ENCODE results near the gene USHBP1. TPM values are rescaled to one million over a fixed set of nuclear protein-coding genes. Genes with fewer than 3 reads are reported as not detected.

The USHBP1 gene, protein sequence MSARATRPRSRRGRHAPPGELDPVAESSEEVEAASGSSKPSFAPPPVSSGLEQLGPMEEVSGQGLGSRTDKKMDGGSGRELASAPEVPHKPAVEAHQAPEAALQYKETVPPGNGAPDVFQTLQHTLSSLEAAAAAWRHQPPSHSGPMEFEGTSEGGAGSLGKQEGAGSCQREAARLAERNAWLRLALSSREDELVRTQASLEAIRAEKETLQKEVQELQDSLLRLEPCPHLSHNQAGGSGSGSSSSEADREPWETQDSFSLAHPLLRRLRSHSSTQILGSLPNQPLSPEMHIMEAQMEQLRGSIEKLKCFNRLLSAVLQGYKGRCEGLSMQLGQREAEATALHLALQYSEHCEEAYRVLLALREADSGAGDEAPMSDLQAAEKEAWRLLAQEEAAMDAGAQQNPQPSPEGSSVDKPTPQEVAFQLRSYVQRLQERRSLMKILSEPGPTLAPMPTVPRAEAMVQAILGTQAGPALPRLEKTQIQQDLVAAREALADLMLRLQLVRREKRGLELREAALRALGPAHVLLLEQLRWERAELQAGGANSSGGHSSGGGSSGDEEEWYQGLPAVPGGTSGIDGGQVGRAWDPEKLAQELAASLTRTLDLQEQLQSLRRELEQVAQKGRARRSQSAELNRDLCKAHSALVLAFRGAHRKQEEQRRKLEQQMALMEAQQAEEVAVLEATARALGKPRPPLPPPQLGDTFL
- polyA plus RNA-seq (2011; rRNA removed) (0.03 and 0.04 TPM in 2 replicates), polyA plus RNA-seq (2017; fragmentation: RNase III; extraction: RNeasy Plus Mini Kit Qiagen cat#74134 plus additional on column Dnase treatment) (not detected in 3 replicates), polyA minus RNA-seq (2011; rRNA and poly(A)+ RNA removed) (0.08 TPM in 1 of 2 replicates, not detected in the other)
- 0.03 TPM in 2 replicates for polyA plus RNA-seq (2012; cell fraction: cytosol; rRNA removed)
- 0.10 and 0.12 TPM in 2 replicates for polyA plus RNA-seq (2012; cell fraction: nucleus; rRNA removed)

DNA sequence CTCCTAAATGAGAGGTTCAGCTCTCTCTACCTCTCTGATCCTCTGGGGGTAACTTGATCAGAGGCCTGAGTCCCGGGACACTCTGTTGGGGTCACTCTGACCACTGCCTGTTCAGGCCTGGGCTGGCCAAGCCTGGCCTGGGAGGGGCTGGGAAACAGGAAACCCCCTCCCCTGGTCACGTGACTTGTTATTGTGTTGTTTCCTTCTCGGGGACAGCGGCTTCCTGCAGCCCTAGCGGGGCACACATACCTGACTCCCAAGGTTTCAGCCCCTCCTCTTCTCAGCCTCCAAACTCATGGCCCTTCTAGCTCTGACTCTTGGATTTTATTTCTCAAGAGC lies at the start of gene USHBP1:
Gene USHBP1, minus strand, starts transcription at position 105 of the 339 bp plus-strand sequence. CDS start 446 bp downstream, outside the sequence.
- no peak within 1 kb of the TSS for H3K4me2 ChIP-seq
- peaks cover 4% of the 10 kb centered on the region; the same call in 2 of the 3 replicates for H3K4me1 ChIP-seq
- DNase-seq (ENCODE audit: low read depth in 1 of 2, low spot score in 1 of 2) (no peak), FAIRE-seq (no peak), ATAC-seq (no peak)
- no peak for TF ChIP-seq HOXB13 (CRISPR knock-in tag; IDR thresholded peaks at IDR 0.05; ENCODE audit: low read depth)
- TF ChIP-seq, protein P1, sequence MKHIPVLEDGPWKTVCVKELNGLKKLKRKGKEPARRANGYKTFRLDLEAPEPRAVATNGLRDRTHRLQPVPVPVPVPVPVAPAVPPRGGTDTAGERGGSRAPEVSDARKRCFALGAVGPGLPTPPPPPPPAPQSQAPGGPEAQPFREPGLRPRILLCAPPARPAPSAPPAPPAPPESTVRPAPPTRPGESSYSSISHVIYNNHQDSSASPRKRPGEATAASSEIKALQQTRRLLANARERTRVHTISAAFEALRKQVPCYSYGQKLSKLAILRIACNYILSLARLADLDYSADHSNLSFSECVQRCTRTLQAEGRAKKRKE (CRISPR knock-in tag; IDR thresholded peaks at IDR 0.05; ENCODE audit: low read depth): no peak
- TF ChIP-seq, protein P2, sequence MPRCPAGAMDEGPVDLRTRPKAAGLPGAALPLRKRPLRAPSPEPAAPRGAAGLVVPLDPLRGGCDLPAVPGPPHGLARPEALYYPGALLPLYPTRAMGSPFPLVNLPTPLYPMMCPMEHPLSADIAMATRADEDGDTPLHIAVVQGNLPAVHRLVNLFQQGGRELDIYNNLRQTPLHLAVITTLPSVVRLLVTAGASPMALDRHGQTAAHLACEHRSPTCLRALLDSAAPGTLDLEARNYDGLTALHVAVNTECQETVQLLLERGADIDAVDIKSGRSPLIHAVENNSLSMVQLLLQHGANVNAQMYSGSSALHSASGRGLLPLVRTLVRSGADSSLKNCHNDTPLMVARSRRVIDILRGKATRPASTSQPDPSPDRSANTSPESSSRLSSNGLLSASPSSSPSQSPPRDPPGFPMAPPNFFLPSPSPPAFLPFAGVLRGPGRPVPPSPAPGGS (IDR thresholded peaks at IDR 0.05): no peak
- TF ChIP-seq, protein P3, sequence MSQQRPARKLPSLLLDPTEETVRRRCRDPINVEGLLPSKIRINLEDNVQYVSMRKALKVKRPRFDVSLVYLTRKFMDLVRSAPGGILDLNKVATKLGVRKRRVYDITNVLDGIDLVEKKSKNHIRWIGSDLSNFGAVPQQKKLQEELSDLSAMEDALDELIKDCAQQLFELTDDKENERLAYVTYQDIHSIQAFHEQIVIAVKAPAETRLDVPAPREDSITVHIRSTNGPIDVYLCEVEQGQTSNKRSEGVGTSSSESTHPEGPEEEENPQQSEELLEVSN (IDR thresholded peaks at IDR 0.05; ENCODE audit: borderline replicate concordance, low read depth): no peak
- peak within 1 kb of the TSS in 1 of 2 experiments; percentile 24; a peak in 1 of 6 replicates for H3K27ac ChIP-seq
- ChIA-PET POLR2A (no interaction called here), CTCF (interaction anchor here (0.6 to 8.0 kb wide), 5 partner anchors 9 to 95 kb away, joined by 3 to 77 read pairs (median 9); partner anchors contain the start of gene ANKLE1)
- H3K9me3 ChIP-seq: no peaks in the 10 kb centered on the region
- 77% methylated on average over 5 of the region's 5 CpGs for WGBS (ENCODE audit: missing lambda C conversion rate)
- no peak within 1 kb of the TSS for H3K4me3 ChIP-seq

DNA sequence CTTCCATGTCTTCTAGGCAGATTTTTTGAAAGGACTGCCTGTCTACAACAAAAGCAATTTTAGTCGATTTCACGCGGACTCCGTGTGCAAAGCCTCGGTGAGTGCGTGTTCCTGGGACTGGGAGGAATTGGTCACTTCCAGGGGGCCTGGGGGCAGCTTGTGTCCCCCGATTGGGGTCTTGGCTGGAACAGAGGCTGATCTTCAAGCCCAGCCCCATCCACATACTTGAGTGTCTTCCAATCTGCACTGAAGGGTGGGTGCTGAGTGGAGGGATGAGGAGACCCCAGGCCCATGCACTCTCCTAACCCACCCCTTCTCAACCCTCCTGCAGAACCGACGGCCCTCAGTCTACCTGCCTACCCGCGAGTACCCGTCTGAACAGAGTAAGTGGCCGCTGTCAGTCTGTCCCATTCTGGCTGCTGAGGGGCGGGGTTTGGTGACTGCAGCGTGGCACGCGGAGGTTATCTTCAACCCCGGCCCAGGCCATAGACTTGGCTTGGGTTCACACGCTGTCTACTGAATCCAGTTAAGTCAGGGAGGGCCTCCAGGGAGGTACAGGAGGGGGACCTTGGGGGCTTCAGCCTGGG lies 49.6 kb upstream of the USHBP1 start:
- H3K4me1 ChIP-seq: peaks cover 45% of the 10 kb centered on the region
- TF ChIP-seq EHF (CRISPR knock-in tag; IDR thresholded peaks at IDR 0.05) (no peak), MAZ (IDR thresholded peaks at IDR 0.05; ENCODE audit: borderline replicate concordance, low read depth, low read length) (no peak), CEBPB (IDR thresholded peaks at IDR 0.05) (no peak), FOSL2 (IDR thresholded peaks at IDR 0.05) (no peak), FOSL2 (CRISPR knock-in tag; IDR thresholded peaks at IDR 0.05) (no peak)
- TF ChIP-seq, protein P4, sequence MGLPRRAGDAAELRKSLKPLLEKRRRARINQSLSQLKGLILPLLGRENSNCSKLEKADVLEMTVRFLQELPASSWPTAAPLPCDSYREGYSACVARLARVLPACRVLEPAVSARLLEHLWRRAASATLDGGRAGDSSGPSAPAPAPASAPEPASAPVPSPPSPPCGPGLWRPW (IDR thresholded peaks at IDR 0.05): no peak
- no peaks in the 10 kb centered on the region for H3K9me3 ChIP-seq
- WGBS (ENCODE audit: missing lambda C conversion rate): 87% methylated on average over 12 of the region's 19 CpGs
- ChIA-PET CTCF (interaction anchor here (0.5 kb wide), 1 partner anchor 31 kb away, joined by 4 read pairs; no protein-coding TSS in a partner anchor), POLR2A (no interaction called here)
- no peak overlapping the region for H3K4me2 ChIP-seq
- H3K27ac ChIP-seq: no peak overlapping the region; a peak in 1 of 6 replicates
- no peak overlapping the region for H3K4me3 ChIP-seq
- no peak for ATAC-seq
- FAIRE-seq: no peak
- no peak for DNase-seq (ENCODE audit: low read depth in 1 of 2, low spot score in 1 of 2)

DNA sequence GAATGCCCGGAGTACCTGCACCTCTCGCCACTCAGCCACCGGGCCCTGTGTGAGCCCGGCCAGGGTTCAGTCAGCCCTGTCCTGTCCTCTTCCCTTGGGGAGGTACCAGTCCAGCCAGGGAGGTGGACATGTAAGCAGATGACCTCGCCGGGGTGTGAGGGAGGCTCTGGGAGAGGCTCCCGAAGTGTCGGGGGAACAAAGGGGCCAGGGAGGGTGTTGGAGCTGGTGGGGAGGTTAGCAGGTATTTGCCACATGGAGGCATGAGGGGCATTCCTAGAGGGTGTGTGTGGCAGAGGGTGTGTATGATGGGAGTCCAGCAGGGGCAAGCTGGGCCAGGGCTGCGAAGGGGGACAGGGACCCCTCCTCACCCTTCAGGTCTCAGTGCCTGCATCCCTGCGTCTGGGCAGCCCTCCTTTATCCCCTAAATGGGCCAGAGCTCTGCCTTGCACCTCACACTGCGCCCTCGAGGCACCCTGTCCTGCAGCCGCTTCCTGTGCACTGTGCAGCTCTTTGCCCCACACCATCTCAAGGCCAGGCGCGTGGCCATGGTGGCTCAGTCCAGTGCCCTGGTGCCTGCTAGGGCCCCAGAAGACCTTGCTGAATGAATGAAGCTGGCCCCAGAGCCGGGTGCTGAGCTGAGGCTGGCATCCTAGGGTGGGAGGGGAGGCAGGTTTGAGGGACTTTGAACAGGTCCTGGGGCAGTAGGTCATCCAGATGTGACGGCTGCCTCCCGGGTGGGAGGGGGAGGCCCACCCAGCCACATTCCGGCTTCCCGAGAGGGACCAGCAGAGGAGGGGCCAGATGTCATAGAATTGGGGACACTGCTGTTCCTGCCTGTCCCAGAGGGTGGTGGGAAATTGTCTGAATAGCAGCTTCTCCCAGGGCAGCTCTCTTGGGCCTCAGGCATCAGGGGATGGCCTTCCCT lies 47.9 kb upstream of the USHBP1 start:
- H3K4me1 ChIP-seq: peaks cover 38% of the 10 kb centered on the region
- FAIRE-seq (no peak), ATAC-seq (no peak), DNase-seq (ENCODE audit: low read depth in 1 of 2, low spot score in 1 of 2) (no peak)
- H3K4me3 ChIP-seq: peak overlapping the region; percentile 32
- POLR2A ChIA-PET: interaction anchor here (0.9 to 1.4 kb wide), 3 partner anchors 21 to 653 kb away, joined by 3 to 4 read pairs (median 4); partner anchors contain the start of gene BABAM1
- no peaks in the 10 kb centered on the region for H3K9me3 ChIP-seq
- peak overlapping the region; percentile 84 to 94 for H3K27ac ChIP-seq
- H3K4me2 ChIP-seq: peak overlapping the region; percentile 97
- TF ChIP-seq GATA3 (IDR thresholded peaks at IDR 0.05; ENCODE audit: borderline replicate concordance) (no peak), RAD21 (conservative IDR thresholded peaks at IDR 0.05 in 1 of 2, IDR thresholded peaks at IDR 0.05 in 1 of 2) (no peak), RCOR1 (IDR thresholded peaks at IDR 0.05; ENCODE audit: low read depth, low read length) (no peak), POLR2A (IDR thresholded peaks at IDR 0.05; ENCODE audit: low read length) (no peak)
- TF ChIP-seq, protein P5, sequence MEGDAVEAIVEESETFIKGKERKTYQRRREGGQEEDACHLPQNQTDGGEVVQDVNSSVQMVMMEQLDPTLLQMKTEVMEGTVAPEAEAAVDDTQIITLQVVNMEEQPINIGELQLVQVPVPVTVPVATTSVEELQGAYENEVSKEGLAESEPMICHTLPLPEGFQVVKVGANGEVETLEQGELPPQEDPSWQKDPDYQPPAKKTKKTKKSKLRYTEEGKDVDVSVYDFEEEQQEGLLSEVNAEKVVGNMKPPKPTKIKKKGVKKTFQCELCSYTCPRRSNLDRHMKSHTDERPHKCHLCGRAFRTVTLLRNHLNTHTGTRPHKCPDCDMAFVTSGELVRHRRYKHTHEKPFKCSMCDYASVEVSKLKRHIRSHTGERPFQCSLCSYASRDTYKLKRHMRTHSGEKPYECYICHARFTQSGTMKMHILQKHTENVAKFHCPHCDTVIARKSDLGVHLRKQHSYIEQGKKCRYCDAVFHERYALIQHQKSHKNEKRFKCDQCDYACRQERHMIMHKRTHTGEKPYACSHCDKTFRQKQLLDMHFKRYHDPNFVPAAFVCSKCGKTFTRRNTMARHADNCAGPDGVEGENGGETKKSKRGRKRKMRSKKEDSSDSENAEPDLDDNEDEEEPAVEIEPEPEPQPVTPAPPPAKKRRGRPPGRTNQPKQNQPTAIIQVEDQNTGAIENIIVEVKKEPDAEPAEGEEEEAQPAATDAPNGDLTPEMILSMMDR (IDR thresholded peaks at IDR 0.05): no peak
- 74% methylated on average over 5 of the region's 20 CpGs for WGBS (ENCODE audit: missing lambda C conversion rate)
- CTCF ChIA-PET: interaction anchor here (0.8 to 0.9 kb wide), 2 partner anchors 9 to 20 kb away, joined by 3 read pairs; no protein-coding TSS in a partner anchor
